ENCODE measurements around the gene BICRA.

DNA sequence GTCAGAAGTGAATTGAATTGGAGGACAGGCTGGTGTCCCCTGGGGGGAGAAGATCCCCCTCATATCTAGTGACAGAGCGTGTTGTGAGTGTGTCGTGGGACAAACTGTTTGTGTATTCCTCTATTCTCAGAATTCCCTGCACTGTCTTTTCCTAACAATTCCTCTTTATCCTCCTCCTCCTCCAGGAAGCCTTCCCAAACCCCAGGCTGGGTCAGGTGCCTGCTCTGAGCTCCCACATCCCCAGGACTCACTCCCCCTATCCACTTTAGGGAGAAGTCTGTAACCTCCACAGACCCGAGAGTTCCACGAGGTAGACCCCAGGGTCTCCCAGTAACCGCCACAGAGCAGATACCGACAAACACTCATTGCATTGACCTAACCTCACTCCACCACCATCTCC lies 15.1 kb upstream of the BICRA start:
- TF ChIP-seq CTCF (IDR thresholded peaks at IDR 0.05) (no peak), EZH2 (IDR thresholded peaks at IDR 0.05; ENCODE audit: borderline replicate concordance, insufficient read depth, low read depth, low read length, poor library complexity, severe bottlenecking) (no peak)
